Measurements from ENCODE around the gene GSX1. TPM values are rescaled to one million over a fixed set of nuclear protein-coding genes. Genes with fewer than 3 reads are reported as not detected.

GSX1 gene
- total RNA-seq, 2 donors from 2014 or later, result not detected

DNA sequence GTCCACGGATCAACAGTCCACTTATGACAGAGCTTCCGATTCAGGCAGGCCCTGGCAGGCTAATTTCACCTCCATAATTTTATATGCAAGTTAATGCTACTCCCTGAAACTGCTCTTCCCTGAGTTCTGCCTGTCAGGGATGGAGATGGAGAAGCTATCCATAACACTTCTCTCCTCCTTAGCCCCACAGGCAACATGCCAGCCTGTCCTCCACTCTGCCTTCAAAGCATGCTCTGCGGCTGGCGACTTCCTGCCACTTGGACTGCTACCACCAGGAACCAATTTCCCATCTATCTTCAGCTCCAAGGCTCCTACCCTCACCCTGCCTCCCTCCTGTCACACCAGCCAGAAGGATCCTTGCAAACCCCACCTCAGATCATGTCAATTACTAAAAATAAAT, 35.4 kb downstream of the GSX1 start:
- Histone ChIP-seq H3K27ac (no peak overlapping the region), H3K36me3 (no peaks in the 10 kb centered on the region), H3K4me3 (no peak overlapping the region), H3K9me3 (no peaks in the 10 kb centered on the region), H3K4me1 (peaks cover 0 to 14% of the 10 kb centered on the region in 2 donors), H3K27me3 (no peaks in the 10 kb centered on the region)
- TF ChIP-seq CTCF (IDR thresholded peaks at IDR 0.05), result no peak
- peak; percentile 42 for DNase-seq (ENCODE audit: low spot score)

DNA sequence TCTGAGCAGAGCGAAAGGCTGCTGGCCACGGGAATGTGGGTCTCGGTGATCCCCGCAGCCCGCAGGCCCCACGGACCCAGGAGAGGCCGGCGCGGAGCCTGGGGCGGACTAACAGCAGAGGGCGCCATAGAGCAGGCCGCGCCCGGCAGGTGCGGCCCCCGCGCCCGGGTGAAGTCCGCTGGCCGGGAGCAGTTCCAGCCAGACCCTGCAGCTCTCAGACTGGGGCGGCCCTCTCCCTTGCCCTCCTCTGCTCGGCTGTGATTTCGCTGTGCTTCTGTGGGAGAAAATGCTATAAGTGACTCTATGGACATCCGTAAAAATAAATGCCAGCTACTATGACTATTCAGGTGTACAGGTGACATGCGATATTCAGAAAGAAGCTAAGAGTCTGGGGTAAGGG, 37.7 kb downstream of the GSX1 start:
- Histone ChIP-seq H3K36me3 (no peaks in the 10 kb centered on the region), H3K4me1 (peaks cover 0 to 14% of the 10 kb centered on the region in 2 donors), H3K27me3 (no peaks in the 10 kb centered on the region), H3K4me3 (no peak overlapping the region), H3K27ac (no peak overlapping the region), H3K9me3 (no peaks in the 10 kb centered on the region)
- DNase-seq (ENCODE audit: low spot score), result peak; percentile 57
- peak; percentile 89 to 95 for TF ChIP-seq CTCF (IDR thresholded peaks at IDR 0.05)

DNA sequence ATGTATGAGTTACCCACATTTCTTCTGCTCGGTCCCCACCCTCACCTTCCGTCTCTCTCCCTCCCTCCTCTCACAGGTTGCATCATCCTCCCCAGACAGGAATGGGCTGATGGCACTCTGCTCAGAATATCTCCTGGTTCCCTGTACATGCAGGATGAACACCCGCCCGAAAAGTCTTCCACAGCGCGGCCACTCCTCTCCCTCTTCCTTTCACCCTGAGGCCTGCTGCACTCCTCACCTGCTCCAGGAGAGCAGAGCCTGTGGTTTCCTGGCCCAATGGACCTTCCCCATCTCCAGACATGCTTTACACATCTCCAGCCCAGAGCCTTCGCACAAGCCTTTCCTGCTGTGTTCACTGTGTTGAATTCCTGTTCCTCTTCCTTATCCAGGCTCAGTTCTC, 40.9 kb downstream of the GSX1 start:
- Histone ChIP-seq H3K4me1 (peaks cover 0 to 6% of the 10 kb centered on the region in 2 donors), H3K36me3 (no peaks in the 10 kb centered on the region), H3K27ac (no peak overlapping the region), H3K4me3 (no peak overlapping the region), H3K27me3 (no peaks in the 10 kb centered on the region), H3K9me3 (no peaks in the 10 kb centered on the region)
- peak; percentile 46 for DNase-seq (ENCODE audit: low spot score)
- no peak for TF ChIP-seq CTCF (IDR thresholded peaks at IDR 0.05)

DNA sequence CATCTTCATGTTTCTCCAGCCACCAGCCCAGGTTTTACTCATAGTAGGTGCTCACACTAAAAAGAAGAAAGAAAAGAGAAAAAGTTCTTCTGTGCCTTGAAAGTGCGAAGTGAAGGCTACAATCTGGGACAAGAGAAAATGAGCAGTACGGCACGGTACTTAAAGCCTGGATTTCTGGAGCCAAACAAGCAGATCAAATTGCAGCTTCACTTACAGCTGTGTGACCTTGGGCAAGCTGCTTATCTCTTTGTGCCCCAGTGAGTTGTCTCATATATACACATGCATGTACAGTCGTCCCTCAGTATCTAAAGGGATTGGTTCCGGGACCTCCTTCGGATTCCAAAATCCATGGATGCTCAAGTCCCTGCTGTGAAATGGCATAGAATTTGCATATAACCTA, 41.8 kb downstream of the GSX1 start:
- H3K36me3 ChIP-seq, result no peaks in the 10 kb centered on the region
- no peak overlapping the region for H3K27ac ChIP-seq
- peak; percentile 21 for DNase-seq (ENCODE audit: low spot score)
- no peaks in the 10 kb centered on the region for H3K9me3 ChIP-seq
- H3K4me3 ChIP-seq, result no peak overlapping the region
- no peaks in the 10 kb centered on the region for H3K27me3 ChIP-seq
- H3K4me1 ChIP-seq, result peaks cover 0 to 6% of the 10 kb centered on the region in 2 donors
- no peak for TF ChIP-seq CTCF (IDR thresholded peaks at IDR 0.05)

DNA sequence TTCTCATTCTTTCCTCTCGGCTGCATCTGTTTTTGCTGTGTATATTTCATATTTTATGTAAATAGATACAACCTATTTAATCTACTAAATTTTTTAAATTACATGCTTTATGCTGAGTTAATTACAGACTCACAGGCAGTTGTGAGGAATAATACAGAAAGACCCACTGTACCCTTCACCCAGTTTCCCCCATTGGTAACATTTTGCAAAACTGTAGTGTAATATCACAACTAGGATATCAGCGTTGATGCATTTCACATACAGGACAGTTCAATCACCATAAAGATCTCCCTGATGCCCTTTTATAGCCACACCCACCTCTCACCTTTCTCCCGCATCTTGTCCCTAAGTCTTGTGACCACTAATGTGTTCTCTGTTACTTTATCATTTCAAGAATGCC, 43.5 kb downstream of the GSX1 start:
- Histone ChIP-seq H3K36me3 (no peaks in the 10 kb centered on the region), H3K27ac (no peak overlapping the region), H3K9me3 (no peaks in the 10 kb centered on the region), H3K27me3 (no peaks in the 10 kb centered on the region), H3K4me1 (no peaks in the 10 kb centered on the region), H3K4me3 (no peak overlapping the region)
- no peak for DNase-seq (ENCODE audit: low spot score)
- TF ChIP-seq CTCF (IDR thresholded peaks at IDR 0.05), result no peak

- no peak for TF ChIP-seq CTCF (IDR thresholded peaks at IDR 0.05)
Measured at GRCh38 chr13:27839809-27840467, 47.7 kb downstream of the GSX1 start.

More at GRCh38 chr13:27839809-27840467, 47.7 kb downstream of the GSX1 start:
- Histone ChIP-seq H3K27ac (no peak overlapping the region), H3K4me3 (no peak overlapping the region), H3K36me3 (no peaks in the 10 kb centered on the region), H3K4me1 (no peaks in the 10 kb centered on the region), H3K9me3 (no peaks in the 10 kb centered on the region), H3K27me3 (no peaks in the 10 kb centered on the region)
- peak; percentile 1 for DNase-seq (ENCODE audit: low spot score)

Data from right atrium auricular region (tissue), 2 donors.